Measurements from ENCODE around the gene RAP2B.

GRCh38 chr3:153166206-153166605, 4.2 kb downstream of the RAP2B start:
- TF ChIP-seq CTCF (IDR thresholded peaks at IDR 0.05; ENCODE audit: low read depth, low read length) (no peak), EZH2phosphoT487 (IDR thresholded peaks at IDR 0.05; ENCODE audit: low read depth) (no peak)

Measured in OCI-LY3 (cell line).